Fibroblast of villous mesenchyme (primary cell): ENCODE data around the gene FOXRED1. TPM values are rescaled to one million over a fixed set of nuclear protein-coding genes. Genes with fewer than 3 reads are reported as not detected.

Experiments used
- DNase-seq: peaks from one replicate; pipeline ENCODE4 v3.0.0-alpha.2; 2010; ENCODE audit warnings: low read depth
- H3K4me3 ChIP-seq: 2 replicates; pipeline ENCODE4 v1.5.1; 2011; ENCODE audit warnings: low read depth, mild to moderate bottlenecking, low read length
- CTCF ChIP-seq: IDR thresholded peaks from 2 replicates; pipeline ENCODE4 v1.5.1; 2012; ENCODE audit warnings: low read depth, mild to moderate bottlenecking, low read length; ENCODE audit not compliant: insufficient read depth
- total RNA-seq: library from RNA; depleted of rRNA; stranded (reverse); fragments of >200 nt; gene quantifications from 2 replicates; pipeline ENCODE4 v1.2.3, GENCODE V29; 2012

Gene FOXRED1
- total RNA-seq, 1 donor, result 6.0 TPM

GRCh38 chr11:126268361-126268707 lies 620 bp upstream of the FOXRED1 start:
- TF ChIP-seq CTCF, result no peak
- DNase-seq, result no peak
- peak overlapping the region; percentile 91 for H3K4me3 ChIP-seq

- no peak for DNase-seq
- H3K4me3 ChIP-seq, result no peak overlapping the region
Measured at GRCh38 chr11:126277322-126277721, 8.4 kb downstream of the FOXRED1 start.

GRCh38 chr11:126277780-126278179 lies 8.8 kb downstream of the FOXRED1 start:
- TF ChIP-seq CTCF, result no peak
- H3K4me3 ChIP-seq, result no peak overlapping the region

More at GRCh38 chr11:126277322-126277721, 8.4 kb downstream of the FOXRED1 start:
- TF ChIP-seq CTCF, result no peak

GRCh38 chr11:126279191-126279590 lies 10.2 kb downstream of the FOXRED1 start:
- DNase-seq, result no peak
- no peak overlapping the region for H3K4me3 ChIP-seq
- no peak for TF ChIP-seq CTCF

More at GRCh38 chr11:126277780-126278179, 8.8 kb downstream of the FOXRED1 start:
- no peak for DNase-seq

GRCh38 chr11:126280595-126280994 lies 11.6 kb downstream of the FOXRED1 start:
- no peak for TF ChIP-seq CTCF
- H3K4me3 ChIP-seq, result no peak overlapping the region
- DNase-seq, result no peak

- no peak for DNase-seq
- no peak for TF ChIP-seq CTCF
- no peak overlapping the region for H3K4me3 ChIP-seq
Measured at GRCh38 chr11:126281245-126281644, 12.3 kb downstream of the FOXRED1 start.

GRCh38 chr11:126281666-126282175 lies 12.8 kb downstream of the FOXRED1 start:
- H3K4me3 ChIP-seq, result no peak overlapping the region
- TF ChIP-seq CTCF, result no peak
- no peak for DNase-seq
